Fibroblast of lung (primary cell): ENCODE results near the gene ATP7A.

Experiments
- EZH2 ChIP-seq: IDR thresholded peaks from 2 replicates; pipeline ENCODE4 v1.5.1; 2012; ENCODE audit warnings: low read length, control low read depth, mild to moderate bottlenecking; ENCODE audit errors: missing control alignments
- TF ChIP-seq, protein P1 (sequence below), 2 donors: IDR thresholded peaks in 1 of 2; conservative IDR thresholded peaks in 1 of 2; 1 replicate in 1 of 2; 2 replicates in 1 of 2; pipeline ENCODE4 v1.5.1; 2011 to 2012; ENCODE audit warnings: low read length in 2 of 2, control low read depth in 1 of 2, inconsistent platforms in 1 of 2, low read depth in 1 of 2, mild to moderate bottlenecking in 1 of 2

DNA sequence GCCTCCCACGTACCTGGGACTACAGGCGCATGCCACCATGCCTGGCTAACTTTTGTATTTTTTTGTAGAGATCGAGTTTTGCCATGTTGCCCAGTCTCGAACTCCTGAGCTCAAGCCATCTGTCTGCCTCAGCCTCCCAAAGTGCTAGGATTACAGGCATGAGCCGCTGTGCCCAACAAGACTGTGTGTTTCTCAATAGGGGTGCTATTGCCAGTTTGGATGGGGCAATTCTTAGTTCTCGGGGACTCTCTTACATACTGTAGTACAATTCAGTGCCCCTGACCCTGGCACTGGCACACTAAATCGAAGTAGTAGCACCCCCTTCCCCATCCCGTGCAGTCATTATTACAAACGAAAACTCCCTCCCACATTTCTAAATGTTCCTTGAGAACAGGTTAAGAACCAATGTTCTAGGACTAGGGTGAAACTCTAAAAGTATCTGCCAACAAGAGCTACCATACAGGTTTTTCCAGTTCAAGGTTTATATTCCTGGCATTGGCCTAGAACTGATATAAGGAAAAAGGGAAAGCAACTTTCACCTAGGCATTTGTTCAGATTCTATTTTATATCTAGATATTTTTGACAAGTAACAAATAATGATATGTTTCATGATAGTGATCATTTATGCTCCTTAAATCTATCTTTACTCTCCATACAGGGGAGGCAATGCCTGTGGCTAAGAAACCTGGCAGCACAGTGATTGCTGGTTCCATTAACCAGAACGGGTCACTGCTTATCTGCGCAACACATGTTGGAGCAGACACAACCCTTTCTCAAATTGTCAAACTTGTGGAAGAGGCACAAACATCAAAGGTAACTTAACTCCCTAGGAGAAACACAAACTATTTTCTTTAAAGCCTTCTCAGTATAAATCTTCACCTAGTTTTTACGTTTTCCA, 109.3 kb downstream of the ATP7A start:
- TF ChIP-seq, protein P1, sequence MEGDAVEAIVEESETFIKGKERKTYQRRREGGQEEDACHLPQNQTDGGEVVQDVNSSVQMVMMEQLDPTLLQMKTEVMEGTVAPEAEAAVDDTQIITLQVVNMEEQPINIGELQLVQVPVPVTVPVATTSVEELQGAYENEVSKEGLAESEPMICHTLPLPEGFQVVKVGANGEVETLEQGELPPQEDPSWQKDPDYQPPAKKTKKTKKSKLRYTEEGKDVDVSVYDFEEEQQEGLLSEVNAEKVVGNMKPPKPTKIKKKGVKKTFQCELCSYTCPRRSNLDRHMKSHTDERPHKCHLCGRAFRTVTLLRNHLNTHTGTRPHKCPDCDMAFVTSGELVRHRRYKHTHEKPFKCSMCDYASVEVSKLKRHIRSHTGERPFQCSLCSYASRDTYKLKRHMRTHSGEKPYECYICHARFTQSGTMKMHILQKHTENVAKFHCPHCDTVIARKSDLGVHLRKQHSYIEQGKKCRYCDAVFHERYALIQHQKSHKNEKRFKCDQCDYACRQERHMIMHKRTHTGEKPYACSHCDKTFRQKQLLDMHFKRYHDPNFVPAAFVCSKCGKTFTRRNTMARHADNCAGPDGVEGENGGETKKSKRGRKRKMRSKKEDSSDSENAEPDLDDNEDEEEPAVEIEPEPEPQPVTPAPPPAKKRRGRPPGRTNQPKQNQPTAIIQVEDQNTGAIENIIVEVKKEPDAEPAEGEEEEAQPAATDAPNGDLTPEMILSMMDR (conservative IDR thresholded peaks at IDR 0.05 in 1 of 2, IDR thresholded peaks at IDR 0.05 in 1 of 2; ENCODE audit: low read depth in 1 of 2, low read length in 2 of 2), result no peak
- no peak for TF ChIP-seq EZH2
